GM18520 (cell line): ENCODE results near the gene TPH2.

ENCODE experiments used
- ATAC-seq: cut with Tn5 transposase; IDR thresholded peaks from one replicate; pipeline ENCODE4 v1.9.1; 2021; ENCODE audit not compliant: unreplicated experiment

The TPH2 gene

GRCh38 chr12:71958457-71958856, 19.8 kb downstream of the TPH2 start:
- ATAC-seq = no peak

- ATAC-seq = no peak
Observed at GRCh38 chr12:71958993-71959578, 20.4 kb downstream of the TPH2 start.

- no peak for ATAC-seq
Observed at GRCh38 chr12:71967211-71967610, 28.6 kb downstream of the TPH2 start.

GRCh38 chr12:71969330-71969729, 30.7 kb downstream of the TPH2 start:
- ATAC-seq = no peak

- ATAC-seq = no peak
Observed at GRCh38 chr12:71970031-71970430, 31.4 kb downstream of the TPH2 start.

GRCh38 chr12:71972441-71973074, 33.9 kb downstream of the TPH2 start:
- ATAC-seq = no peak

GRCh38 chr12:71973687-71974086, 35.0 kb downstream of the TPH2 start:
- no peak for ATAC-seq

GRCh38 chr12:71980538-71980937, 41.9 kb downstream of the TPH2 start:
- ATAC-seq = no peak

GRCh38 chr12:71981149-71981548, 42.5 kb downstream of the TPH2 start:
- no peak for ATAC-seq

- no peak for ATAC-seq
Observed at GRCh38 chr12:71994715-71995114, 56.1 kb downstream of the TPH2 start.

GRCh38 chr12:71999795-72000194, 61.1 kb downstream of the TPH2 start:
- ATAC-seq = no peak

GRCh38 chr12:72000969-72001648, 62.5 kb downstream of the TPH2 start:
- no peak for ATAC-seq

- ATAC-seq = no peak
Observed at GRCh38 chr12:72006766-72007165, 68.1 kb downstream of the TPH2 start.

GRCh38 chr12:72010356-72010755, 71.7 kb downstream of the TPH2 start:
- ATAC-seq = no peak

GRCh38 chr12:72011374-72011773, 72.7 kb downstream of the TPH2 start:
- ATAC-seq = no peak

GRCh38 chr12:72012874-72013273, 74.2 kb downstream of the TPH2 start:
- no peak for ATAC-seq

- no peak for ATAC-seq
Observed at GRCh38 chr12:72015895-72016294, 77.2 kb downstream of the TPH2 start.

GRCh38 chr12:72017054-72017651, 78.5 kb downstream of the TPH2 start:
- peak; percentile 96 for ATAC-seq

GRCh38 chr12:72018036-72018435, 79.4 kb downstream of the TPH2 start:
- no peak for ATAC-seq

GRCh38 chr12:72024613-72025012, 86.0 kb downstream of the TPH2 start:
- no peak for ATAC-seq

- ATAC-seq = no peak
Observed at GRCh38 chr12:72025524-72025923, 86.9 kb downstream of the TPH2 start.

GRCh38 chr12:72028966-72029365, 90.3 kb downstream of the TPH2 start:
- no peak for ATAC-seq
